ENCODE measurements around the gene NME4.

DNA sequence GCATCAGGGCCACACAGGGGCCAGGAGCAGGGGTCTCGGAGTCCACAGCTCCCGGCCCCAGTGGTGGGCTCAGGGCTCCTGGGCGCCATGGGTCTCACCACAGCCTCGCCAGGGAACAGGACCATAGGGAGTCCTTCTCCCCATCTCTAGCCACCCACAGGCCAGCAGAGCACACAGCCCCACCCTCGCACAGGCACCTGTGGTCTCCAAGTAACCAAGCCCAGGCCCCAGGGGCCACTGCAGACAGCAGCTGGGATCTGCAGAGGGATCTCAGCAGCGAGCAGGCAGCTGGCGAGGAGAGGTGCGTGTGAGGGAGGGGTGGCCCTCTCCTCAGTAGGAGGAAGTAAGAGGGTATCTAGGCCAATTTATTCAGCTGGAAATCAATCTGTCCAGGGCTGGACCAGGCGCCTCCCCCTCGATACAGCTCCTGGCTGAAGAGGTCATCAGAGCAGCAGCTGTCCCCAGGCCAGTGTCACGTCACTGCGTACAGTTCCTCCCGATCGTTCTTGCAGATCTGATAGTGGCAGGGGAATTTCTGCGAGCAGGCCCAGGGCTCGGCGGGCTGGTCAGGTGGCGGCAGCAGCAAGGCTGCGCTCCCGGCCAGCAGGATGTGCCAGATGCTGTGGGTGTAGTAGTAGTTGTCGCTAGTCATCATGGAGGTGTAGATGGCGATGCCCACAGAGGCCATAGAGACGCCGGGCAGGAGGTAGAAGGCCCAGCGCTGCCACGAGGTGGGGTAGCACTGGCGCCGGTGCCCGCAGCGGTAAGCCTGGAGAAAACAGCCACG lies 25.3 kb upstream of the NME4 start:
- TF ChIP-seq CTCF (IDR thresholded peaks at IDR 0.05) (no peak), EP300 (IDR thresholded peaks at IDR 0.05) (no peak), POLR2A (IDR thresholded peaks at IDR 0.05; ENCODE audit: low read depth) (no peak)

All from esophagus muscularis mucosa (tissue), 4 donors.